HepG2 (cell line): Measurements from ENCODE around the gene MYO5A.

Source experiments
- MAZ ChIP-seq, 2 experiments: sonication (generic) in 1 of 2; formaldehyde crosslinking in 1 of 2; IDR thresholded peaks; 2 replicates each; pipeline versions ENCODE4 v1.5.0 to v1.6.1; 2012 to 2020; ENCODE audit warnings: low read depth in 2 of 2, mild to moderate bottlenecking in 2 of 2, borderline replicate concordance in 1 of 2, improper control_type of control experiment in 1 of 2, low read length in 1 of 2, missing genetic modification reagents in 1 of 2, moderate library complexity in 1 of 2
- MXI1 ChIP-seq: IDR thresholded peaks from 3 replicates; pipeline ENCODE4 v1.6.1; 2012; ENCODE audit warnings: low read depth, low read length, inconsistent platforms, borderline replicate concordance
- ZNF331 ChIP-seq: sonication (generic); formaldehyde crosslinking; IDR thresholded peaks from 2 replicates; pipeline ENCODE4 v1.4.0; 2020; ENCODE audit warnings: missing genetic modification reagents
- TF ChIP-seq, protein P1 (sequence below): sonication (generic); formaldehyde crosslinking; IDR thresholded peaks from 2 replicates; pipeline ENCODE4 v1.9.0; 2021; ENCODE audit warnings: missing genetic modification reagents, borderline replicate concordance

DNA sequence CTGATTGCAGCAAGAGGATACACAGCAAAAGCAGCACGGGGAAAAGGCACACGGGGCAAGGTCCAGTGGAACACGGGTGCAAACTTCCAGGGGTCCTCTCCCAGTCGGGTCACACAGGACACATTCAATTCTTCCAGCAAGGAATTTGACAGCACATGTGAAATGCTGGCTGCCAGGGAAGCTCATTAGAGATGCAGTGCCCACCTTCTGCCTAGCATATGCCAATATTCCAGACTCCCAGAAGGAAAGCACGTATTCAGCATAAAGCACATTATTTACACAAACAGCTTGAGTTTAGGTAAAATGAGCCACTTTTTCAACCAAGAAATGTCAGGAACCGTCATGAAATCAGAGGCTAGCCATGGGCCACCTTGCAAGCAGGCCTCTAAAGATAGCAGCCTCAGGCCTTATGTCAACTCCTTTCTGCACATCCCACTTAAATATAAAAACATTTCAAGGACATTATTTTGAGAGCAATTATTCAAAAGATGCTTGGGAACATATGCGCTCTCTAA is 252.4 kb downstream of the MYO5A start:
- TF ChIP-seq ZNF331 (no peak), MXI1 (no peak), MAZ (IDR thresholded peaks at IDR 0.05; ENCODE audit: borderline replicate concordance, low read depth, low read length) (no peak), MAZ (CRISPR knock-in tag; IDR thresholded peaks at IDR 0.05; ENCODE audit: low read depth) (no peak)
- TF ChIP-seq, protein P1, sequence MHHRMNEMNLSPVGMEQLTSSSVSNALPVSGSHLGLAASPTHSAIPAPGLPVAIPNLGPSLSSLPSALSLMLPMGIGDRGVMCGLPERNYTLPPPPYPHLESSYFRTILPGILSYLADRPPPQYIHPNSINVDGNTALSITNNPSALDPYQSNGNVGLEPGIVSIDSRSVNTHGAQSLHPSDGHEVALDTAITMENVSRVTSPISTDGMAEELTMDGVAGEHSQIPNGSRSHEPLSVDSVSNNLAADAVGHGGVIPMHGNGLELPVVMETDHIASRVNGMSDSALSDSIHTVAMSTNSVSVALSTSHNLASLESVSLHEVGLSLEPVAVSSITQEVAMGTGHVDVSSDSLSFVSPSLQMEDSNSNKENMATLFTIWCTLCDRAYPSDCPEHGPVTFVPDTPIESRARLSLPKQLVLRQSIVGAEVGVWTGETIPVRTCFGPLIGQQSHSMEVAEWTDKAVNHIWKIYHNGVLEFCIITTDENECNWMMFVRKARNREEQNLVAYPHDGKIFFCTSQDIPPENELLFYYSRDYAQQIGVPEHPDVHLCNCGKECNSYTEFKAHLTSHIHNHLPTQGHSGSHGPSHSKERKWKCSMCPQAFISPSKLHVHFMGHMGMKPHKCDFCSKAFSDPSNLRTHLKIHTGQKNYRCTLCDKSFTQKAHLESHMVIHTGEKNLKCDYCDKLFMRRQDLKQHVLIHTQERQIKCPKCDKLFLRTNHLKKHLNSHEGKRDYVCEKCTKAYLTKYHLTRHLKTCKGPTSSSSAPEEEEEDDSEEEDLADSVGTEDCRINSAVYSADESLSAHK (CRISPR knock-in tag): no peak
